HG03354 (cell line): Measurements from ENCODE around the gene ADAR.
A peak's percentile ranks its signal among the peaks of the same experiment; 100 is the strongest.

Source experiments
- ATAC-seq: cut with Tn5 transposase; IDR thresholded peaks from one replicate; pipeline ENCODE4 v1.9.1; 2021; ENCODE audit warnings: mild to moderate bottlenecking; ENCODE audit not compliant: unreplicated experiment, poor library complexity, severe bottlenecking

The ADAR gene

GRCh38 chr1:154567386-154568156 is 40.4 kb downstream of the ADAR start, which contains the start of gene CHRNB2:
Gene CHRNB2 (plus strand): TSS chr1:154567778. CDS start chr1:154568045, 267 bp downstream.
- no peak for ATAC-seq

GRCh38 chr1:154565876-154566275 is 42.1 kb downstream of the ADAR start:
- no peak for ATAC-seq

GRCh38 chr1:154559466-154560044 is 48.4 kb downstream of the ADAR start:
- ATAC-seq: peak; percentile 48

GRCh38 chr1:154558720-154559465 is 49.1 kb downstream of the ADAR start:
- peak; percentile 87 for ATAC-seq

GRCh38 chr1:154557939-154558719 is 49.9 kb downstream of the ADAR start, which contains the start of gene UBE2Q1:
Gene UBE2Q1 (minus strand): TSS chr1:154558662. CDS start chr1:154558553, 109 bp downstream.
- peak; percentile 19 for ATAC-seq

GRCh38 chr1:154557248-154557938 is 50.6 kb downstream of the ADAR start:
- ATAC-seq: no peak

GRCh38 chr1:154556422-154556821 is 51.6 kb downstream of the ADAR start:
- no peak for ATAC-seq

GRCh38 chr1:154553056-154554030 is 54.6 kb downstream of the ADAR start:
- ATAC-seq: no peak

- ATAC-seq: no peak
Observed at GRCh38 chr1:154552036-154552435, 56.0 kb downstream of the ADAR start.

GRCh38 chr1:154551474-154551873 is 56.5 kb downstream of the ADAR start:
- ATAC-seq: no peak

GRCh38 chr1:154550657-154551056 is 57.3 kb downstream of the ADAR start:
- no peak for ATAC-seq

- no peak for ATAC-seq
Observed at GRCh38 chr1:154550070-154550469, 57.9 kb downstream of the ADAR start.

GRCh38 chr1:154549202-154549770 is 58.7 kb downstream of the ADAR start:
- no peak for ATAC-seq

- no peak for ATAC-seq
Observed at GRCh38 chr1:154548028-154548427, 60.0 kb downstream of the ADAR start.

- no peak for ATAC-seq
Observed at GRCh38 chr1:154547105-154547732, 60.8 kb downstream of the ADAR start.

- ATAC-seq: no peak
Observed at GRCh38 chr1:154546264-154547063, 61.5 kb downstream of the ADAR start.

- no peak for ATAC-seq
Observed at GRCh38 chr1:154541231-154541630, 66.8 kb downstream of the ADAR start.
